ENCODE data around the gene TIE1. TPM values are rescaled to one million over a fixed set of nuclear protein-coding genes. Genes with fewer than 3 reads are reported as not detected.

TIE1 gene
- total RNA-seq, 6 experiments from 2014 or later: 5.8 to 12.2 (median 8.0) TPM

GRCh38 chr1:43358121-43358745 lies 57.5 kb downstream of the TIE1 start:
- Histone ChIP-seq H3K27me3 (no peaks in the 10 kb centered on the region), H3K27ac (peak overlapping the region; percentile 50 to 58 (median 53)), H3K36me3 (peaks cover 0 to 13% (median 3%) of the 10 kb centered on the region in 4 donors), H3K9me3 (no peaks in the 10 kb centered on the region), H3K4me3 (peak overlapping the region; percentile 41 to 70 (median 69)), H3K4me1 (peaks cover 0 to 13% (median 5%) of the 10 kb centered on the region in 4 donors)
- WGBS (ENCODE audit: insufficient coverage, low coverage, low lambda C conversion rate, missing lambda C conversion rate): 0% methylated on average over 17 of the region's 33 CpGs
- TF ChIP-seq CTCF (IDR thresholded peaks at IDR 0.05) (peak in 3 of 4 donors; percentile 22 to 44 (median 37)), POLR2A (IDR thresholded peaks at IDR 0.05) (no peak)
- ATAC-seq (peak; percentile 22 to 52 (median 38)), DNase-seq (no peak)
- intact Hi-C loops (cut with DNase I): no loop called here

- 1% methylated on average over 14 of the region's 59 CpGs for WGBS (ENCODE audit: insufficient coverage, low coverage, low lambda C conversion rate, missing lambda C conversion rate)
- intact Hi-C loops (cut with DNase I): no loop called here
- peak; percentile 98 to 99 (median 99) for ATAC-seq
- Histone ChIP-seq H3K9me3 (no peaks in the 10 kb centered on the region), H3K36me3 (peaks cover 0 to 21% (median 8%) of the 10 kb centered on the region in 4 donors), H3K27ac (peak within 1 kb of the TSS; percentile 50 to 58 (median 53)), H3K4me1 (peaks cover 0 to 13% (median 5%) of the 10 kb centered on the region in 4 donors), H3K4me3 (peak within 1 kb of the TSS; percentile 41 to 70 (median 69)), H3K27me3 (no peaks in the 10 kb centered on the region)
- TF ChIP-seq POLR2A (IDR thresholded peaks at IDR 0.05) (no peak), CTCF (IDR thresholded peaks at IDR 0.05) (no peak)
- peak; percentile 98 to 99 (median 98) for DNase-seq
Measured at GRCh38 chr1:43358746-43359693, 58.2 kb downstream of the TIE1 start, which contains the start of gene CDC20. Gene CDC20, plus strand, starts transcription at chr1:43358981. Its CDS starts 235 bp downstream, at chr1:43359216.

GRCh38 chr1:43359696-43360095 lies 58.9 kb downstream of the TIE1 start:
- no peak overlapping the region for H3K27ac ChIP-seq
- H3K4me1 ChIP-seq: peaks cover 0 to 13% (median 5%) of the 10 kb centered on the region in 4 donors
- H3K27me3 ChIP-seq: no peaks in the 10 kb centered on the region
- whole genome bisulfite sequencing (ENCODE audit: insufficient coverage, low coverage, low lambda C conversion rate, missing lambda C conversion rate): 30% methylated on average over 8 of the region's 11 CpGs
- intact Hi-C loops (cut with DNase I): no loop called here
- DNase-seq (no peak), ATAC-seq (no peak)
- H3K4me3 ChIP-seq: no peak overlapping the region
- no peak for TF ChIP-seq POLR2A (IDR thresholded peaks at IDR 0.05)
- no peak for TF ChIP-seq CTCF (IDR thresholded peaks at IDR 0.05)
- no peaks in the 10 kb centered on the region for H3K9me3 ChIP-seq
- peaks cover 0 to 27% (median 11%) of the 10 kb centered on the region in 4 donors for H3K36me3 ChIP-seq

GRCh38 chr1:43360616-43361015 lies 59.8 kb downstream of the TIE1 start:
- H3K4me3 ChIP-seq: no peak overlapping the region
- no peak overlapping the region for H3K27ac ChIP-seq
- no peaks in the 10 kb centered on the region for H3K9me3 ChIP-seq
- peaks cover 0 to 34% (median 11%) of the 10 kb centered on the region in 4 donors for H3K36me3 ChIP-seq
- no peak for TF ChIP-seq CTCF (IDR thresholded peaks at IDR 0.05)
- TF ChIP-seq POLR2A (IDR thresholded peaks at IDR 0.05): no peak
- peaks cover 0 to 13% (median 5%) of the 10 kb centered on the region in 4 donors for H3K4me1 ChIP-seq
- no peak for DNase-seq
- intact Hi-C loops (cut with DNase I): no loop called here
- H3K27me3 ChIP-seq: no peaks in the 10 kb centered on the region
- 57% methylated on average over 1 of the region's 4 CpGs for WGBS (ENCODE audit: insufficient coverage, low coverage, low lambda C conversion rate, missing lambda C conversion rate)
- no peak for ATAC-seq

All from right lobe of liver (tissue), 6 donors.